Erythroblast (primary cell): Measurements from ENCODE around the gene MAU2.
A peak's percentile ranks its signal among the peaks of the same experiment; 100 is the strongest.

ENCODE experiments used
- GATA1 ChIP-seq: IDR thresholded peaks from 2 replicates; pipeline ENCODE4 v1.6.1; 2011; ENCODE audit warnings: low read depth, mild to moderate bottlenecking, control low read depth, low read length, moderate library complexity
- POLR2A ChIP-seq: IDR thresholded peaks from 2 replicates; pipeline ENCODE4 v1.6.1; 2011; ENCODE audit warnings: mild to moderate bottlenecking, low read length

DNA sequence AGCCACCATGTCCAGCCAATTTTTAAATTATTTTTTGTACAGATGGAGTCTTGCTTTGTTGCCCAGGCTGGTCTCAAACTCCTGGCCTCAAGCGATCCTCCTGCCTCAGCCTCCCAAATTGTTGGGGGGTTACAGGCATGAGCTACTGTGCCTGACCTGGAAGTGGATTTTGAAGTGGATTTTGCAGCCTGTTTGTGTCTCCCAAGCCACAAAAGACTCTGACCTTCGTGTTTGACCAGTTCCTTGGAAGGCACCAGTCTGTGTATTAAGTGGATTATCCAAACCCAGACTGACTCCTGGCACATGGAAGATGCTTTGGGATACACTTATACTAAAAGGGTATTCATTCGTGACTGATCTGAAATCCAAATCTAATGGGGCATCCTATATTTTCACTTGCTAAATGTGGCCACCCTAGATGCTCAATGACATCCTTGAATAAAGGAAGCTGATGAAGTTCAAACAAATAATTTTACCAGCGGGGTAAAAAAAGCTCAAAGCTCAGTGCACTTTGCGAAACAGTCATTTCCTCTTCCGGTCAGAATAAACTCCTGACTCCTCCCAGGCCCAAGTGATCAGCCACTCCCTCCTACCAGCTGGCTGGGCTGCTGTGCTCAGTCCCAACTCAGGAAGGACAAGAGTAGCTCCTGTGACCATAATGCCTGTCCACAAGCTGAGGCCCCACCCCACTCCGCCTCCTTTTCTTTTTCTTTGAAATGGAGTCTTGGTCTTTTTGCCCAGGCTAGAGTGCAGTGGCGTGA lies 52.2 kb downstream of the MAU2 start:
- TF ChIP-seq POLR2A (peak; percentile 29), GATA1 (no peak)
